ENCODE data around the gene NPPA.

Gene NPPA

GRCh38 chr1:11831945-11832725, 15.4 kb downstream of the NPPA start:
- DNase-seq (ENCODE audit: low spot score) (no peak), ATAC-seq (ENCODE audit: low read depth) (no peak)
- no peaks in the 10 kb centered on the region for H3K9me3 ChIP-seq (ENCODE audit: severe bottlenecking)
- H3K4me1 ChIP-seq (ENCODE audit: insufficient read depth, poor library complexity, severe bottlenecking), result no peaks in the 10 kb centered on the region
- no peak for TF ChIP-seq CTCF (IDR thresholded peaks at IDR 0.05; ENCODE audit: poor library complexity, severe bottlenecking)
- no peak overlapping the region for H3K4me3 ChIP-seq (ENCODE audit: severe bottlenecking)
- peaks cover 78% of the 10 kb centered on the region for H3K36me3 ChIP-seq (ENCODE audit: low read depth)
- no peaks in the 10 kb centered on the region for H3K27me3 ChIP-seq (ENCODE audit: insufficient read depth, poor library complexity, severe bottlenecking)
- H3K27ac ChIP-seq (ENCODE audit: poor library complexity, severe bottlenecking), result no peak overlapping the region

DNA sequence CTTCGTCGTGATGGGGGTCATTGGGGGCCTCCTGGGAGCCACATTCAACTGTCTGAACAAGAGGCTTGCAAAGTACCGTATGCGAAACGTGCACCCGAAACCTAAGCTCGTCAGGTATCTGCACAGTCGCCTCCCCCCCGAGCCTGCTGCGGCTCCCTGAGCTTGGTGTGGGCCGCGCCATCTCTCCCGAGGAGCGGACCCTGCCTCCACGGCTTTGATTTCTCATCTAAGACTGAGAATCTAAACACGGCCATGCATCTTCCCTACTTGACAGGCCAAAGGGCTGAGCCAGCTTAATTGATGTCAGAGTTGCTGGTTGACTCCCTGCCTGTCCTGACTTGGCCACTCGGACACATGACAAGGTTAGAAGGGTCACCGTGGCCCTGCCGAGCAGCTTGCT, 19.1 kb downstream of the NPPA start:
- no peak for TF ChIP-seq CTCF (IDR thresholded peaks at IDR 0.05; ENCODE audit: poor library complexity, severe bottlenecking)
- Histone ChIP-seq H3K4me3 (ENCODE audit: severe bottlenecking) (no peak overlapping the region), H3K27me3 (ENCODE audit: insufficient read depth, poor library complexity, severe bottlenecking) (no peaks in the 10 kb centered on the region), H3K27ac (ENCODE audit: poor library complexity, severe bottlenecking) (no peak overlapping the region), H3K36me3 (ENCODE audit: low read depth) (peaks cover 75% of the 10 kb centered on the region), H3K4me1 (ENCODE audit: insufficient read depth, poor library complexity, severe bottlenecking) (no peaks in the 10 kb centered on the region), H3K9me3 (ENCODE audit: severe bottlenecking) (no peaks in the 10 kb centered on the region)
- ATAC-seq (ENCODE audit: low read depth), result no peak
- DNase-seq (ENCODE audit: low spot score), result no peak

- ATAC-seq (ENCODE audit: low read depth) (no peak), DNase-seq (ENCODE audit: low spot score) (no peak)
- H3K27me3 ChIP-seq (ENCODE audit: insufficient read depth, poor library complexity, severe bottlenecking), result no peaks in the 10 kb centered on the region
- no peaks in the 10 kb centered on the region for H3K9me3 ChIP-seq (ENCODE audit: severe bottlenecking)
- peaks cover under 1% of the 10 kb centered on the region for H3K4me1 ChIP-seq (ENCODE audit: insufficient read depth, poor library complexity, severe bottlenecking)
- no peak overlapping the region for H3K27ac ChIP-seq (ENCODE audit: poor library complexity, severe bottlenecking)
- H3K36me3 ChIP-seq (ENCODE audit: low read depth), result peaks cover 83% of the 10 kb centered on the region
- TF ChIP-seq CTCF (IDR thresholded peaks at IDR 0.05; ENCODE audit: poor library complexity, severe bottlenecking), result no peak
- H3K4me3 ChIP-seq (ENCODE audit: severe bottlenecking), result no peak overlapping the region
Measured at GRCh38 chr1:11826946-11827345, 20.6 kb downstream of the NPPA start.

DNA sequence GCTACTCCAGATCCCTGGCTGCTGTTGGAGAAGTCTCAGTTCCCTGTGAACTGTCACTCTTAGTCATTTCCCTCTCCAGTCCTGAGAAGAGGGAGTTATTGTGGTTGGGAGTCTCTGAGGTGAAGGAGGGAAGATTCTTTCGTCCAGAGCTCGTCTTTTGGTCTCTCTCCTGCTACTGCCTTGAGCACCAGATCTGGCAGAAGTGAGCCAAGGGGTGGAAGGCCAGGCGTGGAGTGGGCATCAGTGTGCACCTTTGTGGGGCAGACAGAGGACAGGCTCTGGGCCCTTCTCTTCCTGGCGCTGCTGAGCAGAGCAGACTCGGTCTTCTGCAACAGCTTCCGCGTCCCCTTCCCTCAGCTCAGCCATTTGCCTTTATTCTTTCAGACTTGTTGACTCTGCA, 22.5 kb downstream of the NPPA start:
- H3K4me1 ChIP-seq (ENCODE audit: insufficient read depth, poor library complexity, severe bottlenecking), result peaks cover 10% of the 10 kb centered on the region
- TF ChIP-seq CTCF (IDR thresholded peaks at IDR 0.05; ENCODE audit: poor library complexity, severe bottlenecking), result no peak
- DNase-seq (ENCODE audit: low spot score) (no peak), ATAC-seq (ENCODE audit: low read depth) (no peak)
- H3K36me3 ChIP-seq (ENCODE audit: low read depth), result peaks cover 87% of the 10 kb centered on the region
- no peaks in the 10 kb centered on the region for H3K9me3 ChIP-seq (ENCODE audit: severe bottlenecking)
- H3K4me3 ChIP-seq (ENCODE audit: severe bottlenecking), result no peak overlapping the region
- no peaks in the 10 kb centered on the region for H3K27me3 ChIP-seq (ENCODE audit: insufficient read depth, poor library complexity, severe bottlenecking)
- no peak overlapping the region for H3K27ac ChIP-seq (ENCODE audit: poor library complexity, severe bottlenecking)
